SK-N-MC (cell line): ENCODE measurements around the gene IGBP1.

ENCODE experiments used
- EZH2 ChIP-seq: fragments of 200-600 bp; sonication (generic); IDR thresholded peaks from one replicate; pipeline ENCODE4 v1.6.1; 2017; ENCODE audit warnings: antibody characterized with exemption
- FOXP2 ChIP-seq: optimal IDR thresholded peaks from 2 replicates; pipeline ENCODE3; 2011; ENCODE audit warnings: mild to moderate bottlenecking, moderate library complexity; ENCODE audit not compliant: insufficient read depth; ENCODE audit errors: extremely low read length, control extremely low read depth
- POLR2AphosphoS5 ChIP-seq: IDR thresholded peaks from 2 replicates; pipeline ENCODE4 v1.6.1; 2012; ENCODE audit warnings: mild to moderate bottlenecking, low read depth, low read length, borderline replicate concordance

DNA sequence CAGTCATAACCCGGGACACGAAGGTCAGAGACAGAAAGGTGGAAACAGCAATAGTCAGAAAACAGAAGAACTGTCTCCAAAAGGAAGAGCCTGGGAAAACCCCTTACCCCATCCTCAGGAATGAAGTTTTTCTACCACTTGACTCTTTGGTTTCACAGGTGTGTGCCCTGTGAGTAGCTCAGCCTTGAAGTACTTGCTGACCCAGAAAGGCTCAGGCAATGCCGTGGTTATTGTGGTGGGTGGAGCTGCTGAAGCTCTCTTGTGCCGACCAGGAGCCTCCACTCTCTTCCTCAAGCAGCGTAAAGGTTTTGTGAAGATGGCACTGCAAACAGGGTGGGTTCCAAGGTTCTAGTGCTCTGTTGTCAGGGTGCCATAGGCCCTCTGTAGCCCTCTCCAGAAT, 68.5 kb downstream of the IGBP1 start:
- no peak for TF ChIP-seq POLR2AphosphoS5
- no peak for TF ChIP-seq EZH2
- TF ChIP-seq FOXP2: no peak
